B cell (primary cell): ENCODE data around the gene GMIP.

Experiments used
- EZH2 ChIP-seq: IDR thresholded peaks from 2 replicates; pipeline ENCODE4 v1.6.1; 2012; ENCODE audit warnings: borderline replicate concordance, low read depth, mild to moderate bottlenecking, moderate library complexity, low read length; ENCODE audit not compliant: insufficient read depth, poor library complexity, severe bottlenecking
- TF ChIP-seq, protein P1 (sequence below): fragments of 200-600 bp; IDR thresholded peaks from one replicate; pipeline ENCODE4 v1.8.0; 2022; ENCODE audit warnings: antibody characterized with exemption, mild to moderate bottlenecking

DNA sequence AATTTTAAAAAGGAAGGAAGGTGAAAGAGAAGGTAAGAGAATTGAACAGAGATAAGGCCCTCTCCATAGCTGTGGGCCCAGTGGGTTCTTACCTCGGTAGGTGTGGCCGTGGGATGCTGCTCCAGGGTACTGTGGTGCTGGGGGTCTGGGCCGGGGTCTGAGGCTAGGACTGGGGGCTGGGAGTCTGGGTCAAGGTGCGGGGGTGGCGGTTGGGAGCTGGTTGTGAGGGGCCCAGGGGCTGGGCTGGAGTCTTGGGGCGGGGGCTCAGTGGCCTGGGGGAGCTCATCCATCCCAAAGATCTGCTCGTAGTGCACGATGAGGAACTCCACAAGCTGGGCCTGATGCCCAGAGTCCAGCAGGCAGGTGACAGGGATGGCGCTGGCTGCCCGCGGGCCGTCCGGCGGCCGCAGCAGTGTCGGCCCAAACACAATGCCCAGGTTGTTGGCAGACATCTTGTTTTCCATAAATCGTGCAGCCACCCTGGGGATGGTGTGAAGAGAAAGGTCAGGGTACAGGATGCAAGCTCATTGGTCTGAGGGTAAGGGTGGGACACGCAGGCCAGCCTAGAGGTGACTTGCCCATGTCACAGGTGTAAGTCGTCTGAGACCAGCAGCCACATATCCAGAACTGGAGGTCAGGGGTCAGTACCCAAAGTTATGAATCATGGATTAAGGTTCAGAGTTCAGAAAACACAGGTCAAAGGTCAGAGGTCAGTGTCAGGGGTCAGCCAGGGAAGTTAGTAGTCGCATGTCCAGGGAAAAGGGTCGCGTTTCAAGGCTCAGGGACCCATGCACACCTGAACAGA lies 9.5 kb downstream of the GMIP start:
- TF ChIP-seq, protein P1, sequence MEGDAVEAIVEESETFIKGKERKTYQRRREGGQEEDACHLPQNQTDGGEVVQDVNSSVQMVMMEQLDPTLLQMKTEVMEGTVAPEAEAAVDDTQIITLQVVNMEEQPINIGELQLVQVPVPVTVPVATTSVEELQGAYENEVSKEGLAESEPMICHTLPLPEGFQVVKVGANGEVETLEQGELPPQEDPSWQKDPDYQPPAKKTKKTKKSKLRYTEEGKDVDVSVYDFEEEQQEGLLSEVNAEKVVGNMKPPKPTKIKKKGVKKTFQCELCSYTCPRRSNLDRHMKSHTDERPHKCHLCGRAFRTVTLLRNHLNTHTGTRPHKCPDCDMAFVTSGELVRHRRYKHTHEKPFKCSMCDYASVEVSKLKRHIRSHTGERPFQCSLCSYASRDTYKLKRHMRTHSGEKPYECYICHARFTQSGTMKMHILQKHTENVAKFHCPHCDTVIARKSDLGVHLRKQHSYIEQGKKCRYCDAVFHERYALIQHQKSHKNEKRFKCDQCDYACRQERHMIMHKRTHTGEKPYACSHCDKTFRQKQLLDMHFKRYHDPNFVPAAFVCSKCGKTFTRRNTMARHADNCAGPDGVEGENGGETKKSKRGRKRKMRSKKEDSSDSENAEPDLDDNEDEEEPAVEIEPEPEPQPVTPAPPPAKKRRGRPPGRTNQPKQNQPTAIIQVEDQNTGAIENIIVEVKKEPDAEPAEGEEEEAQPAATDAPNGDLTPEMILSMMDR, result no peak
- TF ChIP-seq EZH2, result no peak
